ENCODE results near the gene ADAMTS14. TPM values are rescaled to one million over a fixed set of nuclear protein-coding genes. Genes with fewer than 3 reads are reported as not detected.

Gene ADAMTS14
- total RNA-seq, 2 donors from 2014 or later: 0.44 to 0.79 TPM

GRCh38 chr10:70809011-70809611, 136.8 kb downstream of the ADAMTS14 start:
- H3K36me3 Mint-ChIP-seq (ENCODE audit: low read depth): no peaks in the 10 kb centered on the region
- no peak for TF ChIP-seq CTCF (conservative IDR thresholded peaks at IDR 0.05)
- Histone ChIP-seq H3K9ac (ENCODE audit: extremely low read depth, low read length, poor library complexity, severe bottlenecking) (no peak overlapping the region), H3K4me3 (ENCODE audit: low read length) (no peak overlapping the region), H3K27ac (ENCODE audit: low read depth, low read length) (no peak overlapping the region), H3K27me3 (ENCODE audit: control insufficient read depth, insufficient read depth, low read length, poor library complexity, severe bottlenecking) (no peaks in the 10 kb centered on the region), H3K4me1 (ENCODE audit: control insufficient read depth, insufficient read depth, low read length) (peaks cover 4% of the 10 kb centered on the region), H3K9me3 (ENCODE audit: control insufficient read depth, low read length) (no peaks in the 10 kb centered on the region), H3K36me3 (ENCODE audit: control insufficient read depth, insufficient read depth, low read length) (no peaks in the 10 kb centered on the region)
- H3K27me3 Mint-ChIP-seq (ENCODE audit: insufficient read depth): no peaks in the 10 kb centered on the region
- DNase-seq: peak; percentile 66
- 73 to 77% methylated on average over 3 to 6 of the region's 6 CpGs for WGBS, 2 experiments (ENCODE audit: insufficient coverage in 1 of 2, insufficient read length in 1 of 2)
- H3K9me3 Mint-ChIP-seq: no peaks in the 10 kb centered on the region
- no peak overlapping the region for H3K4me3 Mint-ChIP-seq
- H3K27ac Mint-ChIP-seq: no peak overlapping the region
- peaks cover 12% of the 10 kb centered on the region for H3K4me1 Mint-ChIP-seq

GRCh38 chr10:70809726-70810125, 137.4 kb downstream of the ADAMTS14 start:
- H3K9me3 ChIP-seq (ENCODE audit: control insufficient read depth, low read length): no peaks in the 10 kb centered on the region
- H3K36me3 ChIP-seq (ENCODE audit: control insufficient read depth, insufficient read depth, low read length): no peaks in the 10 kb centered on the region
- peaks cover 4% of the 10 kb centered on the region for H3K4me1 ChIP-seq (ENCODE audit: control insufficient read depth, insufficient read depth, low read length)
- Mint-ChIP-seq H3K27me3 (ENCODE audit: insufficient read depth) (no peaks in the 10 kb centered on the region), H3K4me1 (peaks cover 15% of the 10 kb centered on the region), H3K36me3 (ENCODE audit: low read depth) (no peaks in the 10 kb centered on the region), H3K9me3 (no peaks in the 10 kb centered on the region), H3K27ac (no peak overlapping the region), H3K4me3 (no peak overlapping the region)
- WGBS, 2 experiments (ENCODE audit: insufficient coverage in 1 of 2, insufficient read length in 1 of 2): 93% methylated on average over 2 of the region's 2 CpGs; no CpG with 5 or more reads in 1 of the 2 experiments
- peak; percentile 79 for DNase-seq
- no peak overlapping the region for H3K4me3 ChIP-seq (ENCODE audit: low read length)
- no peak overlapping the region for H3K27ac ChIP-seq (ENCODE audit: low read depth, low read length)
- TF ChIP-seq CTCF (conservative IDR thresholded peaks at IDR 0.05): no peak
- no peak overlapping the region for H3K9ac ChIP-seq (ENCODE audit: extremely low read depth, low read length, poor library complexity, severe bottlenecking)
- H3K27me3 ChIP-seq (ENCODE audit: control insufficient read depth, insufficient read depth, low read length, poor library complexity, severe bottlenecking): no peaks in the 10 kb centered on the region

GRCh38 chr10:70810967-70811366, 138.7 kb downstream of the ADAMTS14 start:
- H3K4me3 ChIP-seq (ENCODE audit: low read length): no peak overlapping the region
- Mint-ChIP-seq H3K4me3 (no peak overlapping the region), H3K27me3 (ENCODE audit: insufficient read depth) (no peaks in the 10 kb centered on the region), H3K4me1 (peaks cover 17% of the 10 kb centered on the region), H3K9me3 (no peaks in the 10 kb centered on the region), H3K27ac (no peak overlapping the region), H3K36me3 (ENCODE audit: low read depth) (no peaks in the 10 kb centered on the region)
- no peak for TF ChIP-seq CTCF (conservative IDR thresholded peaks at IDR 0.05)
- peaks cover 4% of the 10 kb centered on the region for H3K4me1 ChIP-seq (ENCODE audit: control insufficient read depth, insufficient read depth, low read length)
- no peaks in the 10 kb centered on the region for H3K36me3 ChIP-seq (ENCODE audit: control insufficient read depth, insufficient read depth, low read length)
- H3K9ac ChIP-seq (ENCODE audit: extremely low read depth, low read length, poor library complexity, severe bottlenecking): no peak overlapping the region
- DNase-seq: no peak
- H3K27me3 ChIP-seq (ENCODE audit: control insufficient read depth, insufficient read depth, low read length, poor library complexity, severe bottlenecking): no peaks in the 10 kb centered on the region
- WGBS, 2 experiments (ENCODE audit: insufficient coverage in 1 of 2, insufficient read length in 1 of 2): 71% methylated on average over 1 of the region's 1 CpG; no CpG with 5 or more reads in 1 of the 2 experiments
- H3K27ac ChIP-seq (ENCODE audit: low read depth, low read length): no peak overlapping the region
- no peaks in the 10 kb centered on the region for H3K9me3 ChIP-seq (ENCODE audit: control insufficient read depth, low read length)

Data from endodermal cell (in vitro differentiated cells).